HL-60 (cell line): ENCODE results near the gene ARHGAP33.

Experiments
- DNase-seq, 2 experiments: peaks; one replicate each; pipeline ENCODE4 v3.0.0-alpha.2; 2010 to 2020; ENCODE audit warnings: low read depth in 1 of 2, low spot score in 1 of 2
- H3K27ac ChIP-seq: fragments of 250-450 bp; sonication (Bioruptor Pico); replicated peaks from 2 replicates; pipeline ENCODE4 v1.5.1; 2020; ENCODE audit warnings: mild to moderate bottlenecking, moderate library complexity
- H3K27me3 ChIP-seq: fragments of 250-450 bp; sonication (Bioruptor Pico); 2 replicates; pipeline ENCODE4 v1.5.1; 2021; ENCODE audit warnings: mild to moderate bottlenecking, moderate library complexity; ENCODE audit not compliant: insufficient read depth, poor library complexity, severe bottlenecking
- H3K4me3 ChIP-seq: replicated peaks from 2 replicates; pipeline ENCODE4 v1.5.1; 2011; ENCODE audit warnings: mild to moderate bottlenecking, control low read depth, low read length; ENCODE audit not compliant: insufficient read depth
- GABPA ChIP-seq: IDR thresholded peaks from 2 replicates; pipeline ENCODE4 v1.6.1; 2012; ENCODE audit warnings: low read depth
- POLR2AphosphoS5 ChIP-seq: IDR thresholded peaks from 2 replicates; pipeline ENCODE4 v1.6.1; 2012; ENCODE audit warnings: low read depth
- SPI1 ChIP-seq: IDR thresholded peaks from 2 replicates; pipeline ENCODE4 v1.6.1; 2012; ENCODE audit warnings: low read depth, mild to moderate bottlenecking, borderline replicate concordance
- TF ChIP-seq, protein P1 (sequence below): IDR thresholded peaks from one replicate; pipeline ENCODE4 v1.5.1; 2011; ENCODE audit warnings: low read length, control low read depth, inconsistent platforms; ENCODE audit not compliant: insufficient read depth
- TF ChIP-seq, protein P2 (sequence below): IDR thresholded peaks from 2 replicates; pipeline ENCODE4 v1.6.1; 2012; ENCODE audit warnings: low read depth; ENCODE audit not compliant: insufficient replicate concordance

The ARHGAP33 gene

DNA sequence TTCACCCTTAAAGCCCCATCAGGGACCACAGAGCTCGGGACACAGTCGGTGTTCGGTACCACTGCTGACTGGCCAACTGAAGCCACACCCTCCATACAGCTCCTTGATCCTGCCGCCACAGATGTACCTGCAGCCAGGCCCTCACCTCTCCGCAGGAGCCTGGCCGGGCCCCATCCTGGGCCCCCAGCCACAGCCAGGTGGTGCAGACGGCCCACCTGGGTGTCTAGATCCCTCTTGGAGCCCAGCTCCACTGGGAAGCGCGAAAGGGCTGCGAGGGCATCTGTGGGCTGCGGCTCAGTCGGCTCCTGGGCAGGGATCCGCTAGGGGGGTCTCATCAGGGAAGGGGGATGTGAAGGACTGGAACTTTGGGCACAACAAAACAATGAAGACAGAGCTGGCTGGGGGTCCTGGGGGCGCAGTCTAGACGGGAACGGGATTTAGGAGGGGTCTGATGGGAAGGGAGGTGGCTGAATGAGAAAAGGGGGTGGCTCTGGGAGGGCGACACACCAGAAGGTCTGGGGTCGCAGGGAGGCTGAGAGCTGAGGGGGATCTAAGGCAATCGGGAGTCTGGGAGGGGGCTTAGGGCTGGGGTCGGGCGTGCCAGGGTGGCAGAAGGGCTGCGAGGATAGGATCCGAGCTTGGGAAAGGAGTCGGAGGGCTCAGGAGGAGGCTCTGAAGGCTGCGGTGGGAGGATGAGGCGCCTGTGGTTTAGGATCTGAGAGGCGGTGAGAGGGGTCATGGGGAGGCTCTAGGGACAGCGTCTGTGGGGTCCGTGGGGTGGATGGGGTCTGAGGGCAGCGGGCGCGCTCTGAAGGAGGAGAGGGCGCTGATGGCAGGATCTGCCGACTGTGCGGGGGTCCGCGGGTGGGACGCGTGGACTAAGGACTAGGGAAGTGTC lies 21.5 kb downstream of the ARHGAP33 start:
- Histone ChIP-seq H3K27ac (no peak overlapping the region), H3K4me3 (no peak overlapping the region), H3K27me3 (peaks cover 8% of the 10 kb centered on the region)
- TF ChIP-seq, protein P1, sequence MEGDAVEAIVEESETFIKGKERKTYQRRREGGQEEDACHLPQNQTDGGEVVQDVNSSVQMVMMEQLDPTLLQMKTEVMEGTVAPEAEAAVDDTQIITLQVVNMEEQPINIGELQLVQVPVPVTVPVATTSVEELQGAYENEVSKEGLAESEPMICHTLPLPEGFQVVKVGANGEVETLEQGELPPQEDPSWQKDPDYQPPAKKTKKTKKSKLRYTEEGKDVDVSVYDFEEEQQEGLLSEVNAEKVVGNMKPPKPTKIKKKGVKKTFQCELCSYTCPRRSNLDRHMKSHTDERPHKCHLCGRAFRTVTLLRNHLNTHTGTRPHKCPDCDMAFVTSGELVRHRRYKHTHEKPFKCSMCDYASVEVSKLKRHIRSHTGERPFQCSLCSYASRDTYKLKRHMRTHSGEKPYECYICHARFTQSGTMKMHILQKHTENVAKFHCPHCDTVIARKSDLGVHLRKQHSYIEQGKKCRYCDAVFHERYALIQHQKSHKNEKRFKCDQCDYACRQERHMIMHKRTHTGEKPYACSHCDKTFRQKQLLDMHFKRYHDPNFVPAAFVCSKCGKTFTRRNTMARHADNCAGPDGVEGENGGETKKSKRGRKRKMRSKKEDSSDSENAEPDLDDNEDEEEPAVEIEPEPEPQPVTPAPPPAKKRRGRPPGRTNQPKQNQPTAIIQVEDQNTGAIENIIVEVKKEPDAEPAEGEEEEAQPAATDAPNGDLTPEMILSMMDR: no peak
- TF ChIP-seq, protein P2, sequence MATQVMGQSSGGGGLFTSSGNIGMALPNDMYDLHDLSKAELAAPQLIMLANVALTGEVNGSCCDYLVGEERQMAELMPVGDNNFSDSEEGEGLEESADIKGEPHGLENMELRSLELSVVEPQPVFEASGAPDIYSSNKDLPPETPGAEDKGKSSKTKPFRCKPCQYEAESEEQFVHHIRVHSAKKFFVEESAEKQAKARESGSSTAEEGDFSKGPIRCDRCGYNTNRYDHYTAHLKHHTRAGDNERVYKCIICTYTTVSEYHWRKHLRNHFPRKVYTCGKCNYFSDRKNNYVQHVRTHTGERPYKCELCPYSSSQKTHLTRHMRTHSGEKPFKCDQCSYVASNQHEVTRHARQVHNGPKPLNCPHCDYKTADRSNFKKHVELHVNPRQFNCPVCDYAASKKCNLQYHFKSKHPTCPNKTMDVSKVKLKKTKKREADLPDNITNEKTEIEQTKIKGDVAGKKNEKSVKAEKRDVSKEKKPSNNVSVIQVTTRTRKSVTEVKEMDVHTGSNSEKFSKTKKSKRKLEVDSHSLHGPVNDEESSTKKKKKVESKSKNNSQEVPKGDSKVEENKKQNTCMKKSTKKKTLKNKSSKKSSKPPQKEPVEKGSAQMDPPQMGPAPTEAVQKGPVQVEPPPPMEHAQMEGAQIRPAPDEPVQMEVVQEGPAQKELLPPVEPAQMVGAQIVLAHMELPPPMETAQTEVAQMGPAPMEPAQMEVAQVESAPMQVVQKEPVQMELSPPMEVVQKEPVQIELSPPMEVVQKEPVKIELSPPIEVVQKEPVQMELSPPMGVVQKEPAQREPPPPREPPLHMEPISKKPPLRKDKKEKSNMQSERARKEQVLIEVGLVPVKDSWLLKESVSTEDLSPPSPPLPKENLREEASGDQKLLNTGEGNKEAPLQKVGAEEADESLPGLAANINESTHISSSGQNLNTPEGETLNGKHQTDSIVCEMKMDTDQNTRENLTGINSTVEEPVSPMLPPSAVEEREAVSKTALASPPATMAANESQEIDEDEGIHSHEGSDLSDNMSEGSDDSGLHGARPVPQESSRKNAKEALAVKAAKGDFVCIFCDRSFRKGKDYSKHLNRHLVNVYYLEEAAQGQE: no peak
- TF ChIP-seq POLR2AphosphoS5: no peak
- no peak for TF ChIP-seq GABPA
- no peak for TF ChIP-seq SPI1
- no peak for DNase-seq

DNA sequence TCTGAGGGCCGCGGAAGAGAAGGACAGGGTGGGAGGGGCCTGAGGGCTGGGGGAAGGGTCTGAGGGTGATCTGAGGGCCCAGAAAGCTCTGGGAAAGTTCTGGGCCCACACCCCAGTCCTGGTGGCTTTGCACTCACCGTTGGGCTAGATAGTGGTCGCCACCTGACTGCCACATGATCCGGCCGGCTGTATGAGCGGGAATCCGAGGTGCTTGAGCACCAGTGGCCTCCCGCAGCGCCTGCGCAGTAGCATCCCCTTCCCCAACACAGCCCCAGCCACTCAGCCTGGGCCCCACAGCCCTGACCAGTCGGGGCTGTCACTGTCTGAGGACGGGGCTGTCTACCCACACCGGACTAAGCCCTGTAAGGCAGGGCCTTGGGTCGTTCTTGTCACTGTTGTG lies 22.3 kb downstream of the ARHGAP33 start:
- Histone ChIP-seq H3K4me3 (no peak overlapping the region), H3K27me3 (peaks cover 8% of the 10 kb centered on the region), H3K27ac (no peak overlapping the region)
- TF ChIP-seq GABPA: no peak
- TF ChIP-seq, protein P2: no peak
- TF ChIP-seq POLR2AphosphoS5: no peak
- no peak for TF ChIP-seq SPI1
- TF ChIP-seq, protein P1: no peak
- DNase-seq: no peak

DNA sequence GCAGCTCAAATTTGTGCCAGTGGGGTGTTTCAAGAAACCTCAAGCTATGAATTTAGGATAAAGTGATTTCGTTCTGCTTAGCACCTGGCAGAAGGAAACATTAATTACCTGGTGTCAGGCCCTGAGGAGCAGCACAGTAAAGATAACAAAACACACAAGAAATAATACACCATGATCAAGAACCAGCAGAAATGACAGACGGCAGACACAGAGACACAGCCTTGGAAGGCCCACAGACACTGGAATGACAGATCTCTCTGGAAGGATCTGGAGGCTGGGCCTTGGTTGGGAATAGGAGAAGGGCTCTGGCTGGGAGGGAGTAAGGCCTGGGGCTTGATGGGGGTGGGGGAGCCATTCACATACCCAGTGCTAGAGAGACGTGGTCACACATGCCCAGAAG lies 26.5 kb downstream of the ARHGAP33 start:
- Histone ChIP-seq H3K4me3 (no peak overlapping the region), H3K27me3 (peaks cover 4% of the 10 kb centered on the region), H3K27ac (no peak overlapping the region)
- DNase-seq: no peak
- TF ChIP-seq, protein P1: no peak
- TF ChIP-seq, protein P2: no peak
- TF ChIP-seq GABPA: no peak
- no peak for TF ChIP-seq POLR2AphosphoS5
- no peak for TF ChIP-seq SPI1
